ENCODE results near the gene RENBP.

The RENBP gene

DNA sequence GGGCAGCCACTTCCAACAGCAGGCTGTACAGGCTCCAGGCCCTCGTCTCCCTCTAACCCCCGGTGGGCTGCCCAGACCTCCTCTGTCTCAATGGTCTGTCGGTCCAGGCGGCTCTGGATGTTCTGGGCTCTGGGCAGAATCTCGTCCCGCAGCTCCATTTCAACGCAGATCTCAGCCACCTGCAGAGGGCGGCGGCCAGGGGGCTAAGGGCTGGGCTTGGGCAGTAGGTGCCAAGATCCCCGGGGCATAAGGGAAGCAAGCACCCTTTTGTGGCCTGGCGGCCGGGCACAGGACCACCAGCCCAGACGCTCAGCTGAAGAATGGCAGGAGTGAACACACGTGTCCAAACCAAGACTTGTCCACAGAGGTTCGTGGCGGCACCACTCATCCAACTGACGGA lies 30.7 kb downstream of the RENBP start:
- DNase-seq (ENCODE audit: low spot score), result no peak
- TF ChIP-seq, protein P1, sequence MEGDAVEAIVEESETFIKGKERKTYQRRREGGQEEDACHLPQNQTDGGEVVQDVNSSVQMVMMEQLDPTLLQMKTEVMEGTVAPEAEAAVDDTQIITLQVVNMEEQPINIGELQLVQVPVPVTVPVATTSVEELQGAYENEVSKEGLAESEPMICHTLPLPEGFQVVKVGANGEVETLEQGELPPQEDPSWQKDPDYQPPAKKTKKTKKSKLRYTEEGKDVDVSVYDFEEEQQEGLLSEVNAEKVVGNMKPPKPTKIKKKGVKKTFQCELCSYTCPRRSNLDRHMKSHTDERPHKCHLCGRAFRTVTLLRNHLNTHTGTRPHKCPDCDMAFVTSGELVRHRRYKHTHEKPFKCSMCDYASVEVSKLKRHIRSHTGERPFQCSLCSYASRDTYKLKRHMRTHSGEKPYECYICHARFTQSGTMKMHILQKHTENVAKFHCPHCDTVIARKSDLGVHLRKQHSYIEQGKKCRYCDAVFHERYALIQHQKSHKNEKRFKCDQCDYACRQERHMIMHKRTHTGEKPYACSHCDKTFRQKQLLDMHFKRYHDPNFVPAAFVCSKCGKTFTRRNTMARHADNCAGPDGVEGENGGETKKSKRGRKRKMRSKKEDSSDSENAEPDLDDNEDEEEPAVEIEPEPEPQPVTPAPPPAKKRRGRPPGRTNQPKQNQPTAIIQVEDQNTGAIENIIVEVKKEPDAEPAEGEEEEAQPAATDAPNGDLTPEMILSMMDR (IDR thresholded peaks at IDR 0.05; ENCODE audit: borderline replicate concordance, control extremely low read depth, extremely low read depth, insufficient read depth, missing control alignments), result no peak
- in situ Hi-C loops (cut with MboI; ENCODE audit: low sequenced_read_pairs, unreplicated experiment), result no loop called here

DNA sequence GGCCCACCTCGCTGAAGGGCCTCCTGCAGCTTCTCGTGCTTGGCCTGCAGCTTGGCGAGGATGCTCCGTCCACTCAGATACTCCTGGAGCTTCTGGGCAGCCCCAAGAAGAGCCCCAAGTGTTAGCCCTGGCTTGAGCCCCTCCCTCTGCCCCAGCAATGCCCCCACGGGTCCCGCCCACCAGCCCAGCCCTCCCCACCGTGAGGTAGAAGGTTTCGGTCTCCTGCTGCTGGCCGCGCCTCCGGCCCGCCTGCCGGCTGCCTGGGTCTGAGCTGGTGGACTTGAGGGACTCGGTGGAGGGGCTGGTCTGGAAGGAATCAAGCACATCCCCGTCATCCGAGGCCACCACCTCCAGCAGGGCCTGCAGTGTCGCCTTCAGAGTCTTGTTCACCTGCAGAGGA lies 31.2 kb downstream of the RENBP start:
- in situ Hi-C loops (cut with MboI; ENCODE audit: low sequenced_read_pairs, unreplicated experiment), result no loop called here
- TF ChIP-seq, protein P1 (IDR thresholded peaks at IDR 0.05; ENCODE audit: borderline replicate concordance, control extremely low read depth, extremely low read depth, insufficient read depth, missing control alignments), result no peak

DNA sequence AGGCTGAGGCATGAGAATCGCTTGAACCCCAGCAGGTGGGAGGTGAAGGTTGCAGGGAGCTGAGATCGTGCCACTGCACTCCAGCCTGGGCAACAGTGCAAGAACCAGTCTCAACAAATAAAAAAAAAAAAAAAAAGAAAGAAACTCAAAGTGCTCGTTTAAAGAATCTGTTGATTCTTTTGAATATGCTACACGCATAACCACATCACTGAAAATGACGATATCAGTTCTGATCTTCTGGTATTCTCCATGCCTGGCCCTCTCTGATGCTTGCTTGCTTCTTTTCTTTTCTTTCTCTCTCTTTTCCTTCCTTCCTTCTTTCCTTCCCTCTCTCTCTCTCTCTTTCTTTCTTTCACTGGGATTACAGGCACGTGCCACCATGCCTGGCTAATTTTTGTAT lies 32.6 kb downstream of the RENBP start:
- in situ Hi-C loops (cut with MboI; ENCODE audit: low sequenced_read_pairs, unreplicated experiment), result no loop called here
- no peak for DNase-seq (ENCODE audit: low spot score)
- TF ChIP-seq, protein P1 (IDR thresholded peaks at IDR 0.05; ENCODE audit: borderline replicate concordance, control extremely low read depth, extremely low read depth, insufficient read depth, missing control alignments), result no peak

More for the DNA sequence above, 31.2 kb downstream of the RENBP start:
- no peak for DNase-seq (ENCODE audit: low spot score)

DNA sequence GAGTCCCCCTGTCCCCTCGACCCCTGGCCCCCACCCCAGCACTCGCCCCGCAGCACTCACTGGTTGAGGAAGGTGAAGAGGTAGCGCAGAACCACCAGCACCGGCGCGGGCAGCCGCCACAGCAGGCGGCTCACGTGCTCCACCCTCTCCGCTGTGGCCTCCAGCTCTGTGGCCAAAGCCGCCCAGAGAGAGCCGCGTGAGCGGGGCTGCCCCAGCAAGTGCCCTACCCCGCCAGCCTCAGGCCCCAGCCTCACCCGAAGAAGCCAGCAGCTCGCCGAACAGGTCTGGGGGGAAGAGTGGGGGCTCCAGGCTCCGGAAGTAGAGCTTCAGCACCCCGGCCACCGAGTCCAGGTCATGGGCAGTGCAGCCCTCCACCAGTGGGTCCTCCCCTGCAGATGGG lies 34.0 kb downstream of the RENBP start:
- no peak for DNase-seq (ENCODE audit: low spot score)
- TF ChIP-seq, protein P1 (IDR thresholded peaks at IDR 0.05; ENCODE audit: borderline replicate concordance, control extremely low read depth, extremely low read depth, insufficient read depth, missing control alignments), result no peak
- in situ Hi-C loops (cut with MboI; ENCODE audit: low sequenced_read_pairs, unreplicated experiment), result no loop called here

DNA sequence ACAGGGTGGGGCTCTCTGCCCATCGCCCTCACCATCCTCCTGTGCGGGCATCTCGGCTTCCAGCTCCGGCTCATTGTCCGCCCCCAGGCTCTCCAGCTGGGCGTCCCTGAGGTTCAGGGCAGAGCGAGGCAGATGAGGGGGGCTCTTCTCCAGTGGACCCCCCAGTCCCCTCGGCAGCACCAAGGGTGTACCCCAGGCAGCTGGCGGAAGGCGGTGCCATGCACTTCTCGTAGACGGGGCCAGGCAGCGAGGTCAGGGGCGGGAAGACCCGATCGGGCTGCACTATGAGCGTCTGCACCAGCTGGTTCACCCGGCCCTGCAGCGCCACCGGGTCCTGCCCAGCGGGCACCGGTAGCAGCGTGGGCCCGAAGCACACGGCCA lies 34.5 kb downstream of the RENBP start:
- TF ChIP-seq, protein P1 (IDR thresholded peaks at IDR 0.05; ENCODE audit: borderline replicate concordance, control extremely low read depth, extremely low read depth, insufficient read depth, missing control alignments), result no peak
- in situ Hi-C loops (cut with MboI; ENCODE audit: low sequenced_read_pairs, unreplicated experiment), result no loop called here

DNA sequence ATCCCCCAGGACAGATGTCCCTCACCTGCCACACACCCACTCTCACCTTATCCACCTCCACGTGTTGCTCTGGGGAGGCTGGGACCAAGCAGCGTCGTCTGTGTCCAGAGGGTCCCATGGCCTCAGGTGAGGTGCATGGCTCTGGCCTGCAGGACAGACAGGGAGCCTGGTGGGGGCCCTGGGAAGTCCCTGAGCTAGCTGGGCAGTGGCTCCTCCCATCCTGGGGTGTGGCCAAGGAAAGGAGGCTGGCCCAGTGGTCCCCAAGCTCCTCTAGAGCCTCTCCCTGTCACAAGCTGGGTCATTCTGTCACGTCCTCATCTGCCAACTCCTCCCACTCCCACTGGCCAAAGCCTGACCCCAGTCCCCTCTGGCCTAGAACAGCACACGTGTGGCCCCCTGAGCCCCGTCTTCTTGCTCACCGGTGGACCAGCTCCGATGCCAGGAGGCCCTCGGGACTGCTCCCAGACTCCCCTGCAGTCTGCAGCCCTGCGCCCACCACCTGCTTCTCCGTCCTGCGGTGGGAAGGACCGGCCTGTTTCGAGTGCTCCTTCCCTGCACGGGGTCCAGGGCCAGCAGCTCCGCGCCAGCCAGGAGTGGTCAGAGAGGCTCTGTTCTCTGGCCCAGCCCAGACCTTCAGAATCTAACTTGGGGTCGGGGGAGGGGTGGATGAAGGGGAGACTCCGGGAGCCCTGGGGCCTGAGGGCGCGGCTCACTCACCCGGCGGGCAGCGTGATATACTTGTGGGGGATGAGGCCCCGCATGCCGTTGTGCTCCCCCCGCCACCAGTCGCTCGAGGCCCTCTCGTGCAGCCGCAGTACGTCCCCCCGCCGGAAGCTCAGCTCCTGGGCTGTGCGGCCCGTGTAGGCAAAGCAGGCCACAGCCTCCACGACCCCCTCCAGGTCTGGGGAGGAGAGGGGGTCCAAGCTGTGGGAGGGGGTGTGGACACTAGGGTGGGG lies 35.1 kb downstream of the RENBP start:
- peak; percentile 72 for DNase-seq (ENCODE audit: low spot score)
- TF ChIP-seq, protein P1 (IDR thresholded peaks at IDR 0.05; ENCODE audit: borderline replicate concordance, control extremely low read depth, extremely low read depth, insufficient read depth, missing control alignments), result no peak
- in situ Hi-C loops (cut with MboI; ENCODE audit: low sequenced_read_pairs, unreplicated experiment), result no loop called here

More for the DNA sequence above, 34.5 kb downstream of the RENBP start:
- DNase-seq (ENCODE audit: low spot score), result no peak
